ENCODE measurements around the gene KLHL30.
A peak's percentile ranks its signal among the peaks of the same experiment; 100 is the strongest.

KLHL30 gene

DNA sequence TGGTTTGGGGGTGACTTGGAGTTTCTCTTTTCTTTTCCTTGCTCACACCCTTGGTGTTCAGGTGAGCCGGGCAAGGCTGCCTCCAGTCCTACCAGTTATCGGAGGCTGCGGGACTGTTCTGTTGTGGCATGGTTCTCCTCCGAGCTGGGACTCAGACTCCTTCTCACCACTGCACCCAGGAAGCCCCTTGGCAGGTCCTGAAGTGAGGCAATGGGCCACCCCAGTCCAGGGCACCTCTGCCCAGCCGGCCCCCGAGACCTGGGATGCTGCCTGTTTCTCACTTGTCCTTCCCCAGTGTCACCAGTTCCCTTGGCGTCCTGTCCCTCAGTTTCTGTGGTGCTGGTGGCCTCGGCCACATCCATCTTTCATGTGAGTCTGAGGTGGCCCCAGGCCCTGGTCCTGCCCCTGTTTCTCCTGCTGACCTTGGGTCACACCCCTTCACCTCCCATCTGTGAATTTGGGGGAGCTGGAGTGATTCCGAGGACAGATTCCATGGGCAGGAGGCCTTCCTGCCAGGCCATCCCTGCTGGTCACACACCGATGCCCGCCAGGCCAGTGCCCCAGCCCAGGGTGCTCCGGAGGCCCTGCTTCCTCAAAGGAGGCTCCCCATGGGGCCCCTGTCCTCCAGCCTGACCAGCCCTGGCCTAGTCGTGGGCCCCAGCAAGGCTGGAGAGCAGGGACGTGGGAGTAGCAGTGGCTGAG, 6.6 kb upstream of the KLHL30 start:
- DNase-seq, result no peak

DNA sequence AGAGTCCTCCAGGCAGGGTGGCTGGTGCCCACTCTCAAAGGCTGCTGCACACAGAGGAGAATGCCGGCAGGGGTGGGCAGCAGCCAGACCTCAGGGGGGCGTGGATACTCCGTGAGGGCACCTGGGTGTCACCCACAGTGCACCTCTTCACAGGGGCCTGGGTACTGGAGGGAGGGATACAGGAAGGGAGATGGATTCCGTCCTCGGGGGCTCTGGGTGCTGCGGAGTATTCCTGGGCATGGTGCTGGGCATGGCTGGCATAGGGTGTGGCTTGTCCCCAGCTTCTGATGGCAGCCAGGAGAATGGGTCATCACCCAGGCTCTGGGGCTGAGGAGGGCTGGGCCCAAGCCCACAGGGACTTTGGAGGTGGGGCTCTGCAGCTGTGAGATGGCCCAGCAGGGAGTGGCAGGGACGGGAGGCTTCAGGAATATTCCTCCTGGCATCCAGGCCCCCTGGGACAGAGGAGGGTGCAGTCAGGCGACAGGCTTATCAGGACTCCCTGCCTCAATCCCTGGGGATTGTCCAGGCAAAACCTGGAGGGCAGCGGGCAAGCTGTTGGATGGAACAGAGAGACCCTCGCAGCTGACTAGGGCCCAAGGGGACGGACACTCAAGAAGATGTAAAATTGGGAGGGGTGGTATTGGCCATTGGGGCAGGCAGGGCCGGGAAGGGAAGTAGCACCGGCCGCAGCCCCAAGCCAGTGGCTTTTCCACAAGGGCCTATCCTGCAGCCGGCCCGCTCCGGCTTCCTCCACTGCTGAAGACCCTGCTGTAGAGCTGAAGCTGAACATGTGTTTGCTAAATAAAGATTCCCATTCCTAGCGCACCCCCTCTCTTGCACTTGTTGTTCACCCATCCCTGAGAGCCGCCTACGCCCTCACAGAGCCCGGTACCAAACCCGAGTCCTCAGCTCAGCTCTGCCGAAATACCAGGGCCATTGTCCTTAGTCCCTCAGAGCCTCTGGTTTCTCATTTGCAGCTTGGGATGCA, 5.7 kb upstream of the KLHL30 start:
- DNase-seq, result no peak

DNA sequence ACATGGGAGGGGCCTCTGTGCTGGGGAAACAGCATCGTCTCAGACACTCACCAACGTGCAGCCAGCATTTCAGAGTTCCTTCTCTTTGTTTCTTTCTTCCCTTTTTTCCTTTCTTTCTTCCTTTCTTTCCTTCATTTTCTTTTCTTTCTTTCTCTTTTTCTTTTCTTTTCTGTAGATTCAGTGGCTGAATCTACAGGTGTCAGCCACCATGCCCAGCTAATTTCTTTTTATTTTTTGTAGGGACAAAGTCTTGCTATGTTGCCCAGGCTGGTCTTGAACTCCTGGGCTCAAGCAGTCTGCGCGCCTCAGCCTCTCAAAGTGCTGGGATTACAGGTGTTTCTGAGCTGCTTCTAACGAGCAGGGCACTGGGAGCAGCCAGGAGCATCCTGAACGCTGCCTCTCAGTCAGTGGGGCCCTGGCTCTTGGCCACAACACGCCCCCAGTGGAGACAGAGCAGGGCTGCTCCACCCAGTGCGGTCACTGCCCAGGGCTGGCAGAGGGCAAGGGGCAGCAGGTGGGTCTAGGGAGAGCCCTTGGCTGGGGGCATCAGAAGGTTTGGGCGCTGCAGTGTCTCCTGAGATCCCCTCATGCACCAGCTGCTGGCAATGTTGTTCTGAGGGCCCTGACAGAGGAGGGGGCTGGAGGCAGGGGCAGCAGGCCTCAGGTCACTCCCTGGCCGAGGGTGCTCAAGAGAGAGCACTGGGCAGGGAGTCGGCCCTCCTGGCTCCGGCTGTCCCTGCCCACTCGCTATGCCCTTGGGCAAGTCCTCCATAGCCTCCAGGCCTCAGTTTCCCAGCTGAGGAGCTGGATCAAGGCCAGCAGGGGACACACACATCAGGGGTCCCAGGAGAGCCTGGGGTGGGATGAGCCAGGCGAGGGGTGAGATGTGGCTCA, 4.7 kb upstream of the KLHL30 start:
- no peak for DNase-seq

DNA sequence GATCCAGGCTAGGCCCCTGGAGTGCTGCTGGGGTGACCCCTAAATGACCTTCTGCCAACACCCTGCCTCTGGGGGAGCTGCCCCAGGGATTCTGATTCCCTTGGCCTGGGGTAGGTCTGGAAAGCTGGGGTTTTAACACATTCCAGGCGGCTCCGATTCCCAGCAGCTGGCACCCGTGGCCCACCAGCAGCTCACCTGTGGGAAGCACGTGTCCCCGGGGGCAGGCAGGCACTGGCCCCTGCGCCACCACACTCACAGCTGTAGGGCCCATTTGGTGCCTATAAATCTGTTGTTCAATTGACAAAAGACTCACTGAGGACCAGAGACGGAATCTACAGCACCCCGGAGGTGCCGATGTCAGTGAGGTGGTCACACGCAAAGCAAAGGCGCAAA, 4.1 kb upstream of the KLHL30 start:
- no peak for DNase-seq

DNA sequence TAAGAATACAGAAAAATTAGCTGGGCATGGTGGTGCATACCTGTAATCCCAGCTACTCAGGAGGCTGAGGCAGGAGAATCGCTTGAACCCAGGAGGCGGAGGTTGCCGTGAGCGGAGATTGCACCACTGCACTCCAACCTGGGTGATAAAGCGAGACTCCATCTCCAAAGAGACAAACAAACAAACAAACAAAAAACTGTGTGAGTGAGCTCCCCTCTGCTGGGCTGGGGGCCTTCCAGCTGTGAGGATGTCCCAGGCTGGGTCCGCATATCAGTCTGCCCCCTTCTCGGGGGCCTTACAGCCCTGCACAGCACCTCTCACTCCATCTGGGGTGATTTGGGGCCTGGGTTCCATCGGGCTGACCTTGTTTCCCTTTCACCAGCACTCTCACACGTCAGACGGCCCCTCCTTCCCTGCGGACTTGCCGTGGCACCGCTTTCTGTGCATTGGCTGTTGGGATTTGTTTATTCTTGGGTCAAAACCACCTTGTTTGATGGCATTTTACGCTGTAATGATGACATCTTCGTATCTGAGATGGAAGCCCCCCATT, 2.8 kb upstream of the KLHL30 start:
- no peak for DNase-seq

DNA sequence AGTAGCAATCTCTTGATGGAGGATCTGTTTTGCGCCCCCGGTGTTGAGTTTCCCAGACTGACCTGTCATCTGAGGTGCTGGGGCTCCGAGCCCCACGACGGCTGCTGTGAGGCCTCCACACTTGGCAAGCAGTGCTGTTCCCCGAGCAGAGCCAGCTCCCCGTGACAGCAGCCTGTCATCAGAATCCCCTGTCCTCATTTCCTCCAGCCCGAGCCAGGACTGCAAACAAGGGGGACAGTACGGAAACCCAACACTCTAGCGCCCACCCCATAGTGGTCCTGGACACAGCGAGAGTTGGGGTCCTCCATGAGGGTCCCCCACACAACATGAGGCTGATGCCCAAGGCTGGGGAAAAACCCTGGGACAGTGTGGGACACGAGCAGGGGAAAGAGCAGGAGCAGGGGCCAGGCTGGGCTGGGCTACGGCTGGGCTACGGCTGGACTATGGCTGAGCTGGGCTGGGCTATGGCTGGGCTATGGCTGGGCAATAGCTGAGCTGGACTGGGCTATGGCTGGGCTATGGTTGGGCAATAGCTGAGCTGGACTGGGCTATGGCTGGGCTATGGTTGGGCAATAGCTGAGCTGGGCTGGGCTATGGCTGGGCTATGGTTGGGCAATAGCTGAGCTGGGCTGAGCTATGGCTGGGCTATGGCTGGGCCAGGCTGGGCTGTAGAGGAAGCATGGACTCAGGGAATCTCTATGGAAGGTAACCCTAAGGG, 1.5 kb upstream of the KLHL30 start:
- DNase-seq, result no peak

DNA sequence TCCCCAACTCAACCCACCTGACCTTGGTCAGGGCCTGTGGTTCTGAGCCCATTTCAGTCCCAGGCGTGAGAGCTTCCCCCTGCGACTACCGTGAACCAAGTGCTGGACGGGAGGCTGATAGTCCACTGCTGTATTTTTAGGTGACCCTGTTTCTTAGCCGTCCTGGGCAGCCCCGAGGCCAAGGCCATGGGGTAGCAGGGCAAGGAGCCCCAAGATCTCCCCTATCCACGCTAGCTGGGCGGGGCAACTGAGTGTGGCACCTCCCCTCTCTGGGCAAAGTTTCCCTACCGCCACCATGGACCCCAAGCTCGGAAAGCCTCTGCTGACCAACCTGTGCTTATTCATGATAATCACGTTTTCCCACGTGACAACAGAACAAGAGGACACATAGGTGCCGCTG, 583 bp upstream of the KLHL30 start:
- DNase-seq, result no peak

DNA sequence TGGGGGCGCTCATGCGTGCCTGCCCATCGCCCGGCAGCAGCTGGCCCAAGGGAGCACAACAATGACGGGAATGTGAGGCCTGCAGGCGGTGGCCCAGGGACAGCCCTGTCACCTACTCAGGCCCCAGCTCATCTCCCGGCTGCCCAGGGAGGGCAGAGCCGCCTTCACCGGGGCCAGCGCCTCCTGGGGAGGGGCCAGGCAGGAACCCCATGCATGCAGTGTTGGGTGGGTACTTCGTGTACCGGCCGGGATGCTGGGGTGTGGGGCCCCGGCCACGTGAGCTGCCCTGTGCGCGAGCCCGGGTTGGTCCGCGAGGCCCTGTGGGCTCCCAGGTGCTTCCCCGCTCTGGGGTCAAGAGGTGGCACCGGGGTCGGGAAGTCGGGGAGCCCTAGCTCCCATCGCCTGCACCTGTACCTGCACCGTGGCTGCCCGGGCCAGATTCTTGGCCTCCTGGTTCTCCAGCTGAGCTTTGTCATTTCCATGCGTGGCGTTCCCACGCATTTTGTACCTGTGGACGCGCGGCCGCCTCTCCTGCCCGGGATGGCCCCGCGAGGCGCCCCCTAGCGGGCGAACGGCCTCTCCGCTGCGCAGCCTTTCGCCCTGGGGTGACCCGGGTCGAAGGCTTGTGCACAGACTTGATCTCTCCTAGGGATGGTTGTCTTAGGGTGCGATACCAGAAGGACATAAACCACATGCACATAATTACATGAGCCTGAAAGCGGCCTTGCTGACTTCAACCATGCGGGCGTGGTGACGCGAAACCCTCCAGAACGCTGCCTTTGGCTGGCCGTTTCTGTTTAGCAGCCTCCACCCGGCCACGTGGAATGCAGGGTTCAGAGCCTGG, 950 bp downstream of the KLHL30 start:
- DNase-seq, result no peak

DNA sequence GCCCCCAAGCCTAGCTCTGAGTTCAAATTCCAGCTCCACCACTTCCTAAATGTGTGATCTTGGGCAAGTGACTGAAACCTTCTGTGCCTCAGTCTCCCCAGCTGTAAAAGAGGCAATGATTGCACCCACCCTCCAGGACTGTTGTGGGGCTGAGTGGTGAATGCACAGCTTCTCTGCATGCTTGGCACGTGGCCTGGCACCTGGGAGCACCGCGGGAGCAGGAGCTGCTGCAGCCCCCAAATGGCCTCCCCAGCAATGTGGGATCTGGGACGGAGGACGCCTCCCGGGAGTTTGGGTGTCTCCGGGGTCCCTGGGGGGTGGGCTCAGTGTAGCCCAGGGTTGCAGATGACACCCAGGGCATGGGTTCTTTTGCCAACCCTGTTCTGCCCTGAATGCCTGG, 1.6 kb downstream of the KLHL30 start:
- no peak for DNase-seq

DNA sequence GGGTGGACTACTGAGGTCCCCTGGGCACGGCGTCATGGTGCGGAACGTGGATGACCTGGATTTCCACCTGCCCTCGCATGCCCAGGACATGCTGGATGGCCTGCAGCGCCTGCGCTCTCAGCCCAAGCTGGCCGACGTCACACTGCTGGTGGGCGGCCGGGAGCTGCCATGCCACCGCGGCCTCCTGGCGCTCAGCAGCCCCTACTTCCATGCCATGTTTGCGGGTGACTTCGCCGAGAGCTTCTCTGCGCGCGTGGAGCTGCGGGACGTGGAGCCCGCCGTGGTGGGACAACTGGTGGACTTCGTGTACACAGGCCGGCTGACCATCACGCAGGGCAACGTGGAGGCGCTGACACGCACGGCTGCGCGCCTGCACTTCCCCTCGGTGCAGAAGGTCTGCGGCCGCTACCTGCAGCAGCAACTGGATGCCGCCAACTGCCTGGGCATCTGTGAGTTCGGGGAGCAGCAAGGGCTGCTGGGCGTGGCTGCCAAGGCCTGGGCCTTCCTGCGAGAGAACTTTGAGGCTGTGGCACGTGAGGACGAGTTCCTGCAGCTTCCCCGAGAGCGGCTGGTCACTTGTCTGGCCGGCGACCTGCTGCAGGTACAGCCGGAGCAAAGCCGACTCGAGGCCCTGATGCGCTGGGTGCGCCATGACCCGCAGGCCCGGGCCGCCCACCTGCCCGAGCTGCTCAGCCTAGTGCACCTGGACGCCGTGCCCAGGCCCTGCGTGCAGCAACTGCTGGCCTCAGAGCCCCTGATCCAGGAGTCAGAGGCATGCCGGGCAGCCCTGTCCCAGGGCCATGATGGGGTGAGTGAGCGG, 2.5 kb downstream of the KLHL30 start:
- DNase-seq, result no peak

DNA sequence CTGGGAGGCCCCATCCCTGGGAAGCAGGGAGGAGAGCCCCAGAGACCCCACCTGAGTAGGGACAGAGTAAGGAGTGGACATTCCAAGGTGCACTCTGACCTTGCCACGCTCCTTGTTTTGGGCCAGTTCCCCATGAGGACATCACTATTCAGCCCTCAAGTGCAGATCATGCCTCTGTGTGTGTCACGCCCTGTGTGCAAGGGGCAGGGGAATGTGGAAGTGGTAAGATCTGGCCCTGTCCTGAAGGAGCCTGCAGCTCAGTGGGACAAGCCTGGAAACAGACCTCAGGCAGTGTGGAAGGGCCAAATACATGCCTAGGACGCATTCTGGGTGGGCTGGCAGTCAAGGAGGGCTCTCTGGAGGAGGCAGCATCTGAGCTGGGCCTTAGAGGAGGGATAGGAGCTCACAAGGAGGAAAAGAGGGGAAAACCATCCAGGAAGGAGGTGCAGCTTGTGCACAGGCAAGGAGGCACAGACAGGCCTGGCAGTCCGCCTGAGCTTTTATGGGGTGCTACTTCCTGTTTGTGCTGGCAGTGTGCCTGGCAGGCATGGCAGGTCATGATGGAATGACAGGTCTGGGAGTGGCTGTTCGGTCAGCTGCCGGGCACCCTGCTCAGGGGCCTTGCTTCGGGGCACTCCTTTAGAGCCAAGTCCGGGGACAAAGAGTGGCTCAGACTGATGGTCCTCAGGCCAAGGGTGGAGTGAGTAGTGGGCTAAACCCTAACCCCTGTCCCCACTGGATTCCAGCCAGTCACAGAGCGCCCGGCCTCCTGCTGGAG, 3.3 kb downstream of the KLHL30 start:
- DNase-seq, result peak; percentile 34

DNA sequence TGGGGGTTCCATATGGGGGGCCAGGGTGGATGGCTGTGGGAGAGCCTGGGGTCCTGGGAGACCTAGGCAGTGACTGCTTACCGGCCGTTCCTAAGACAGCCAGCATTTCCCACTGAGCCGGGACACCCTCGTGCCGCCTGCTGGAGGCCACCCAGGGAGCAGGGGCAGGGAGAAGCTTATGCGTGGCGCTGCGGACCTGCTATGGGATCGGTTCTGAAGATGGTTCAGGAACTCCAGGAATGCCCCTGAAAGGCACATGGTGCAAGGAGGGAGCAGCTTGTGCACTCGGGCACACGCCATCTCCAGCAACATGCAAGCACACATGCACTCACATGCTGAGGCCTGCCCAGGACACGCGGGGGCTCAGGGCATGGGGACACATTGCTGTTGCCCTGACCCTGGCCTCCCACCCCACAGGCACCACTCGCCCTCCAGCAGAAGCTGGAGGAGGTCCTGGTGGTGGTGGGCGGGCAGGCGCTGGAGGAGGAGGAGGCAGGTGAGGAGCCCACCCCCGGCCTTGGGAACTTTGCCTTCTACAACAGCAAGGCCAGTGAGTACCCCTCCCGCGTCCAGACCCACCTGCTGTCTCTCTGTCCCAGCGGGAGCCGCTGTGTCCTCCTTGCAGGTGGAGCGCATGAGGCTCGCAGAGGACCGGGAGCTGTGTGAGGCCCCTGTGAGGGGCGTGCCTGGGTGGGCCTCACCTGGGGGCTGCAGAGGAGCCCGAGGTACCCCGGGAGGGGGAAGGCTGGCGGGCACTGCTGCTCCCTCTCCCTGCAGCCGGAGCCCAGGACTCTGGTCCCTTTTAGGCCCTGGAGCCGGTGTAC, 4.1 kb downstream of the KLHL30 start:
- no peak for DNase-seq

DNA sequence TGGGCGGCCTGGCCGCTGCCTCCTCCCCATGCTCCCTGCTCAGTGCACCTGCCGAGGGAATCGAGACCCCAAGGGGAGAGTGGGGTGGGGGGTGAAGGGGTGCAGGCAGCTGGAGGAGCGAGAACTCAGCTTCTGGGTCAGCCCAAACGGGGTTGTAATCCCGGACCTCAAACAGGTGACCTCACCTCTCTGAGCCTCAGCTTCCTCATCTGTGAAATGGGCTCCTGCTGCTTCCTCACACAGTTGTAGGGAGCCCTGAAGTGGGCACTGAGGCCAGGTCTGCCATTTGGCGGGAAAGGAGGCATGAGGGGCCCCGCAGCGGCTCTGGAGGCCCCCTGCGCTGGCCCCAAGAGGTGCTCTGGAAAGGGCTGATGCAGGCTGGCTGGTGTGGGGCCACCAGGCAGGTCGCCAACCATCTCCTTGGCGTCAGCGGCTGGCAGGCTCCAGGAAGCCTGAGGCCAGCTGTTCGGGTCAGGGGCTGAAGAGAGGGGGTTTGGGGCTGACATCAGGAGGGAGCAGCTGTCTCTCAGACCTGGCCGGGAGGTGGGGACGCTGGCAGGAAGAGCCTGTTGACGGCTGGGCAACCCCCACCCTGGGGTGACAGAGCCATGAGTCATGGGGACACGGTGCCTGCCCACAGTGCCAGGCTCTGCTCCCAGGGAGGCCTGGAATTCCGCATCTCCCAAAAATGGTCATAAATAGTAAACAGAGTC, 4.9 kb downstream of the KLHL30 start:
- DNase-seq, result no peak

DNA sequence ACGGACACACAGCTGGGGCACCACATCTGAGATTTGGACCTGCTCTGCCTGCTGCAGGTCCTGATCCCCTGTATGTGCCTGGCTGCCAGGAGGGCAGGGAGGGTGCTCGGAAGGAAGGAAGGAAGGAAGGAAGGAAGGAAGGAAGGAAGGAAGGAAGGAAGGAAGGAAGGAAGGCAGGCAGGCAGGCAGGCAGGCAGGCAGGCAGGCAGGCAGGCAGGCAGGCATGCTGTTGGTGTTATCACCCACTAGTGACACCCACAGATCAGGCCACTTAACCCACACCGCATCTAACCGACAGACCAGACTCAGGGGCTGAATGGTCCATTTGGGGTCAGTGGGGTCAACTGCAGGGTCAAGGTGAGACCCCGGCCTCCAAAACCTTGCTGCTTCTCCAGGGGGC, 5.8 kb downstream of the KLHL30 start:
- no peak for DNase-seq

DNA sequence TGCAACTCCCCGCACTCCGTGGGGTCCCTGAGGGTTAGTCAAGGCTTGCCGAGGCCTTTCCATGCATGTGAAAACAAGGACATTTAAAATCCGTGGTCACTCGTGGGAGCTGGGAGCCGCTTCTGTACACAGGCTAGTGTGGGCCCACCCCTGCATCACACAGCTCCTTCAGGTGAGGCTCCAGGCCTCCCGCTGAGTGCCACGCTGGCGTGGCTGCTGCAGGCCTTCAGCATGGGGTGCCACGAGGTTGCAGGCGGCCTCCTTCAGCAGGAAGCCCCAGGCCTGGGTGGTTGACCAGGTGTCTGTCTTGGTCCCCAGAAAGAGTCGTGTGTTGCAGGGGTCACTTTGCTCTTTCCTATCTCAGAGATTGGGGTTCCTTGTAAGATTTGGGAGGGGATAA, 6.6 kb downstream of the KLHL30 start:
- DNase-seq, result no peak

DNA sequence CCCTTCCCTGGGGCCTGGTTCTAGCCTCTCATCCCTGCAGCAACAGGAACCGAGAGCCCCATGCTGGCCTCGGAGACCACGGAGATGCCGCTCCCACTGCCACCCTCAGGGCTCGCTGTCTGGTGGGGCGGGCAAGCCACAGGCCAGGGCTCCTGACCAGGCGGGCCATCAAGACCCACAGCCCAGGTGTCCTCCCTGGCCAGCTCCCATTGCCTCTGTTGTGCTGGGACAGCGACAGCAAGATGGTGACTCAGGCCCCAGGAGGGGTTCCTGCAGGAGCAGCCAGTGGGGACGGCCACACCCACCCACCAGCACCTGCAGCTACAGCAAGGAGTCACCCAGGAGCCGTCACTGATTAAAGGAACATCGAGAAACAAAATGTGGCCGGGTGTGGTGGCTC, 7.4 kb downstream of the KLHL30 start:
- no peak for DNase-seq

DNA sequence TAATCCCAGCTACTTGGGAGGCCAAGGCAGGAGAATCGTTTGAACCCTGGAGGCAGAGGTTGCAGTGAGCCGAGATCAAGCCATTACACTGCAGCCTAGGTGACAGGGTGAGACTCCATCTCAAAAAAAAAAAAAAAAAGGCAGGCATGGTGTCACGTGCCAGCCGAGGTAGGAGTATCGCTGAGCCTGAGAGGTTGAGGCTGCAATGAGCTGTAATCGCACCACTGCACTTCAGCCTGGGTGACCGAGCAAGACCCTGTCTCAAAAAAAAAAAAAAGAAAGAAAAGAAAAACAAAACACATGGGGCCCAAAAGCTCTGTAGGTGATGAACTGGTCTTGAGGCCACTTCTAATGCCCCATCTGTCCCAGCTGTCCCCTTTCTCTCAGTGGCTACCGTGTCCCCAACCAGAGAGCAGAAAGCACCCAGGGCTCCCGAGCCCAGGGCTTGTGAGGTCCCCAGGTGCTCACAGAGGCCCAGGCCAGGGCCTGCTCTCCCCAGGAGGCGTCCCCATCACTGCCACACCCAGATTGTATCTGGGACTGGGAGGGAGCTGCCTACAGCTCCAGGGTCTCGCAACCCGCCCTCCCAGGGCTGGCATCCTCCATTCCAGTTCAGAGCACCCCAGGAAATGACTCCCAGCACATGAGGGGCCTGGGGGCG, 8.5 kb downstream of the KLHL30 start:
- DNase-seq, result no peak
